CD14-positive monocyte (primary cell): ENCODE results near the gene MGAT4A. TPM values are rescaled to one million over a fixed set of nuclear protein-coding genes. Genes with fewer than 3 reads are reported as not detected.

Source experiments
- DNase-seq, 3 donors: peaks; one replicate each; pipeline ENCODE4 v3.0.0-alpha.2; 2011 to 2022
- H2AFZ ChIP-seq: 2 replicates; pipeline ENCODE4 v1.6.0; 2012; ENCODE audit warnings: mild to moderate bottlenecking, low read depth, low read length, inconsistent platforms; ENCODE audit not compliant: insufficient read depth, poor library complexity, severe bottlenecking
- H3K27ac ChIP-seq, 2 donors: 1 replicate in 1 of 2; 2 replicates in 1 of 2; pipeline ENCODE4 v1.5.1; 2012 to 2013; ENCODE audit warnings: low read length in 2 of 2, control low read depth in 1 of 2, inconsistent platforms in 1 of 2, low read depth in 1 of 2, mild to moderate bottlenecking in 1 of 2
- H3K27me3 ChIP-seq, 2 donors: one replicate each; pipeline versions ENCODE4 v1.6.0 to v1.6.1; 2011 to 2013; ENCODE audit warnings: low read length in 2 of 2; ENCODE audit not compliant: control insufficient read depth in 2 of 2, insufficient read depth in 2 of 2
- H3K36me3 ChIP-seq, 2 donors: replicated peaks in 1 of 2; 1 replicate in 1 of 2; 2 replicates in 1 of 2; pipeline versions ENCODE4 v1.5.1 to v1.6.1; 2012 to 2013; ENCODE audit warnings: low read length in 2 of 2, control low read depth in 1 of 2, inconsistent platforms in 1 of 2, mild to moderate bottlenecking in 1 of 2; ENCODE audit not compliant: insufficient read depth in 2 of 2, control insufficient read depth in 1 of 2
- H3K4me1 ChIP-seq, 2 donors: 1 replicate in 1 of 2; 2 replicates in 1 of 2; pipeline versions ENCODE4 v1.5.1 to v1.6.1; 2012 to 2013; ENCODE audit warnings: low read length in 2 of 2, control low read depth in 1 of 2, inconsistent platforms in 1 of 2, mild to moderate bottlenecking in 1 of 2, moderate library complexity in 1 of 2; ENCODE audit not compliant: insufficient read depth in 2 of 2, control insufficient read depth in 1 of 2
- H3K4me2 ChIP-seq: replicated peaks from 2 replicates; pipeline ENCODE3; 2012; ENCODE audit warnings: low read length, moderate library complexity, mild to moderate bottlenecking; ENCODE audit not compliant: poor library complexity, severe bottlenecking; ENCODE audit errors: extremely low read depth
- H3K4me3 ChIP-seq, 3 experiments: fragments of 200-600 bp in 1 of 3; sonication (generic) in 1 of 3; replicated peaks in 1 of 3; 1 replicate in 2 of 3; 2 replicates in 1 of 3; pipeline ENCODE4 v1.5.1; 2011 to 2013; ENCODE audit warnings: low read length in 3 of 3, mild to moderate bottlenecking in 3 of 3, control low read depth in 2 of 3, low read depth in 2 of 3, inconsistent platforms in 1 of 3, moderate library complexity in 1 of 3
- H3K79me2 ChIP-seq: 2 replicates; pipeline ENCODE4 v1.6.0; 2012; ENCODE audit warnings: mild to moderate bottlenecking, control low read depth, inconsistent platforms, low read length, moderate library complexity; ENCODE audit not compliant: insufficient read depth
- H3K9ac ChIP-seq: 2 replicates; pipeline ENCODE4 v1.6.0; 2017; ENCODE audit warnings: low read length, mild to moderate bottlenecking; ENCODE audit not compliant: insufficient read depth, poor library complexity, severe bottlenecking
- H3K9me3 ChIP-seq, 2 donors: replicated peaks in 1 of 2; 1 replicate in 1 of 2; 2 replicates in 1 of 2; pipeline versions ENCODE4 v1.5.1 to v1.6.1; 2012 to 2013; ENCODE audit warnings: low read length in 2 of 2, control low read depth in 1 of 2; ENCODE audit not compliant: control insufficient read depth in 1 of 2, insufficient read depth in 1 of 2
- H4K20me1 ChIP-seq: 2 replicates; pipeline ENCODE4 v1.6.0; 2012; ENCODE audit warnings: mild to moderate bottlenecking, low read length, control low read depth, moderate library complexity; ENCODE audit not compliant: insufficient read depth
- H3K27ac Mint-ChIP-seq, 7 donors: one replicate each; pipeline ENCODE4 v1.8.0; 2020; ENCODE audit warnings: mild to moderate bottlenecking in 7 of 7, mixed read lengths in 7 of 7, moderate library complexity in 6 of 7, inconsistent platforms in 2 of 7
- H3K27me3 Mint-ChIP-seq, 3 donors: one replicate each; pipeline ENCODE4 v1.8.0; 2021 to 2022; ENCODE audit warnings: low read depth in 3 of 3, mild to moderate bottlenecking in 3 of 3, mixed read lengths in 3 of 3, moderate library complexity in 3 of 3, inconsistent platforms in 1 of 3
- H3K36me3 Mint-ChIP-seq, 2 donors: one replicate each; pipeline ENCODE4 v1.8.0; 2020; ENCODE audit warnings: mixed read lengths in 2 of 2, inconsistent platforms in 1 of 2, mild to moderate bottlenecking in 1 of 2
- H3K4me1 Mint-ChIP-seq: one replicate; pipeline ENCODE4 v1.8.0; 2020; ENCODE audit warnings: mild to moderate bottlenecking, mixed read lengths
- H3K4me3 Mint-ChIP-seq, 2 donors: one replicate each; pipeline ENCODE4 v1.8.0; 2020; ENCODE audit warnings: mild to moderate bottlenecking in 2 of 2, mixed read lengths in 2 of 2, moderate library complexity in 1 of 2
- H3K9me3 Mint-ChIP-seq, 7 donors: one replicate each; pipeline ENCODE4 v1.8.0; 2020 to 2022; ENCODE audit warnings: mixed read lengths in 7 of 7, mild to moderate bottlenecking in 6 of 7, moderate library complexity in 6 of 7, inconsistent platforms in 2 of 7
- CTCF ChIP-seq: fragments of 200-600 bp; IDR thresholded peaks from one replicate; pipeline ENCODE4 v1.8.0; 2022; ENCODE audit warnings: antibody characterized with exemption, mild to moderate bottlenecking
- WGBS: methylation state at CpG from one replicate; pipeline ENCODE4 v1.1.5; 2013; ENCODE audit warnings: missing lambda C conversion rate; ENCODE audit not compliant: insufficient coverage; 5-methylcytosine and 5-hydroxymethylcytosine counted together
- intact Hi-C, 2 donors: fragments of 100-400 bp; cut with micrococcal nuclease; formaldehyde crosslinking; loops; one replicate each; pipeline versions ENCODE4 v1.15.0 to v1.15.1; 2023
- polyA plus RNA-seq, 3 donors: library from polyadenylated mRNA; depleted of rRNA in 1 of 3; unstranded in 2 of 3; stranded (reverse) in 1 of 3; fragments of 300-500 nt in 2 of 3; fragments of >200 nt in 1 of 3; fragmentation: Illumina TruSeq in 2 of 3; gene quantifications; 1 replicate in 2 of 3; 2 replicates in 1 of 3; pipeline ENCODE4 v1.2.3, GENCODE V29; 2012 to 2021

MGAT4A gene
- polyA plus RNA-seq, 3 donors: 24.3 to 35.9 (median 35.1) TPM

DNA sequence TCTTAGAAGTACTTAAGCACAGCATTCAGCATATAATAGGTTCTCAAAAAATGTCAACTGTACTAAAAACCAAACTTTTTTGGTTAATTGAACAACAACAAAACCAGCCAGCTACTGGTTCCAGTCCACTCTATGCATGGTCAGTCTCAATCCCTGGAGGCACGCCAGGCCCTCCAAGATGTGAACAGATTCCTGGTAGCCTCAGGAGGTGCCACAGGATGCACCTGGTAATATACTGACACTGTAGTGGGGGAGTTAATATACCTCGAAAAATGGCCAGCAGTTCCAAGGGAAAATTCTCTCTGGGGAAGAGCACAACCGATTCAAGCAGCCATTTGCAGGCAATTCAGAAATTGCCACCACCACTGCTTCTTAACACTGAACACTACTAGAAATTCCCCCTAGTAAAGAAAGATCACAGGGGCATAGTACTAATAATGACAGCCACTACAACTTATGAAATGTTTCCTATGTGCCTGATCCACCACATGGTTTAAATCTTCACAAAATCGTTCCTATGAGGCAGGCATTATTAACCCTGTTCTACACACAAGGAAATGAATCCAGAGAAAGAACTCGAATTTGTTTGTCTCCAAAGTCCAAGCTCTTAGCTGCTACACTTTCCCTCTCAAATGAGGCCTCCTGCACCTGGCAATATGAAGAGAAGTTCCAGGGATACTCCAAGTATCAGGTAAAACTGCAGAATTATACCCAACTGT, 3.4 kb downstream of the MGAT4A start:
- TF ChIP-seq CTCF: no peak

GRCh38 chr2:98726735-98727368, 4.1 kb downstream of the MGAT4A start:
- Histone ChIP-seq H3K27ac (no peak overlapping the region), H3K4me1 (peaks cover 14 to 27% of the 10 kb centered on the region in 2 donors), H4K20me1 (peaks cover 32% of the 10 kb centered on the region), H2AFZ (no peak overlapping the region), H3K4me2 (no peak overlapping the region), H3K4me3 (no peak overlapping the region), H3K9me3 (no peaks in the 10 kb centered on the region), H3K36me3 (peaks cover 19 to 48% of the 10 kb centered on the region in 2 donors), H3K79me2 (peaks cover 90% of the 10 kb centered on the region), H3K27me3 (no peaks in the 10 kb centered on the region), H3K9ac (no peak overlapping the region)
- Mint-ChIP-seq H3K27me3 (no peaks in the 10 kb centered on the region), H3K4me3 (no peak overlapping the region), H3K4me1 (peaks cover 27% of the 10 kb centered on the region), H3K36me3 (peaks cover 29 to 41% of the 10 kb centered on the region in 2 donors), H3K27ac (no peak overlapping the region), H3K9me3 (no peaks in the 10 kb centered on the region)
- TF ChIP-seq CTCF: no peak
- intact Hi-C loops: no loop called here
- no peak for DNase-seq
- 20% methylated on average over 1 of the region's 2 CpGs for WGBS

More for the DNA sequence above, 3.4 kb downstream of the MGAT4A start:
- Mint-ChIP-seq H3K36me3 (peaks cover 28 to 36% of the 10 kb centered on the region in 2 donors), H3K27me3 (peaks cover 0 to 1% (median 0%) of the 10 kb centered on the region in 3 donors), H3K4me1 (peaks cover 34% of the 10 kb centered on the region), H3K4me3 (no peak overlapping the region), H3K27ac (peak overlapping the region in 1 of 7 donors; percentile 57), H3K9me3 (peaks cover 0 to 1% (median 0%) of the 10 kb centered on the region in 7 donors)
- H3K79me2 ChIP-seq: peaks cover 91% of the 10 kb centered on the region
- H3K4me1 ChIP-seq: peaks cover 21 to 33% of the 10 kb centered on the region in 2 donors
- H3K9ac ChIP-seq: no peak overlapping the region
- no peak overlapping the region for H3K27ac ChIP-seq
- no peaks in the 10 kb centered on the region for H3K9me3 ChIP-seq
- H3K36me3 ChIP-seq: peaks cover 19 to 42% of the 10 kb centered on the region in 2 donors
- no peak overlapping the region for H3K4me2 ChIP-seq
- no peaks in the 10 kb centered on the region for H3K27me3 ChIP-seq
- H3K4me3 ChIP-seq: no peak overlapping the region
- DNase-seq: no peak
- intact Hi-C loops: no loop called here
- H4K20me1 ChIP-seq: peaks cover 27% of the 10 kb centered on the region
- H2AFZ ChIP-seq: no peak overlapping the region
- 40% methylated on average over 3 of the region's 5 CpGs for WGBS
